Measurements from ENCODE around the gene BGN.

GRCh38 chrX:153556767-153557166 is 62.0 kb downstream of the BGN start:
- TF ChIP-seq CTCF (IDR thresholded peaks at IDR 0.05) = no peak
- no peak for TF ChIP-seq POLR2A (IDR thresholded peaks at IDR 0.05)
